NCI-H526 (cell line): Measurements from ENCODE around the gene LILRB5.
A peak's percentile ranks its signal among the peaks of the same experiment; 100 is the strongest.
"Not testable (repeated sequence)": the region's sequence is repeated elsewhere in the genome, so short reads cannot be mapped to it uniquely, and the experiment has no call there.

Experiments used
- DNase-seq, 2 experiments: peaks; one replicate each; lab custom pipeline; 2025; lab: John Stamatoyannopoulos, UW

LILRB5 gene

GRCh38 chr19:54242646-54243045 lies 14.4 kb downstream of the LILRB5 start, which contains the start of gene LILRA6:
Gene LILRA6 (minus strand): TSS chr19:54242790.
- not testable (repeated sequence) for DNase-seq

- DNase-seq: not testable (repeated sequence)
These were observed 14.8 kb downstream of the LILRB5 start for GRCh38 chr19:54242234-54242633.

GRCh38 chr19:54240372-54241336 lies 16.4 kb downstream of the LILRB5 start:
- not testable (repeated sequence) for DNase-seq

- DNase-seq: not testable (repeated sequence)
These were observed 17.3 kb downstream of the LILRB5 start for GRCh38 chr19:54239491-54240371.

GRCh38 chr19:54233941-54234340 lies 23.1 kb downstream of the LILRB5 start:
- no peak for DNase-seq

- peak; percentile 83 to 93 for DNase-seq
These were observed 25.8 kb downstream of the LILRB5 start for GRCh38 chr19:54231077-54231931.

- no peak for DNase-seq
These were observed 27.0 kb downstream of the LILRB5 start for GRCh38 chr19:54230031-54230430.

- DNase-seq: no peak
These were observed 27.9 kb downstream of the LILRB5 start for GRCh38 chr19:54229146-54229545.

GRCh38 chr19:54224619-54225018 lies 32.5 kb downstream of the LILRB5 start:
- DNase-seq: not testable (repeated sequence)

- DNase-seq: not testable (repeated sequence)
These were observed 33.2 kb downstream of the LILRB5 start for GRCh38 chr19:54223937-54224281.

GRCh38 chr19:54223277-54223936 lies 33.7 kb downstream of the LILRB5 start:
- DNase-seq: not testable (repeated sequence)

GRCh38 chr19:54222474-54223276 lies 34.4 kb downstream of the LILRB5 start, which contains the start of gene LILRB3:
Gene LILRB3 (minus strand): TSS chr19:54223007. CDS start chr19:54222976, 31 bp downstream.
- not testable (repeated sequence) for DNase-seq

GRCh38 chr19:54221947-54222346 lies 35.1 kb downstream of the LILRB5 start:
- not testable (repeated sequence) for DNase-seq

- DNase-seq: not testable (repeated sequence)
These were observed 37.4 kb downstream of the LILRB5 start for GRCh38 chr19:54219702-54220101.

GRCh38 chr19:54218960-54219661 lies 38.0 kb downstream of the LILRB5 start:
- DNase-seq: no peak

GRCh38 chr19:54218259-54218658 lies 38.8 kb downstream of the LILRB5 start:
- DNase-seq: no peak

GRCh38 chr19:54217517-54218247 lies 39.4 kb downstream of the LILRB5 start:
- not testable (repeated sequence) for DNase-seq

- DNase-seq: no peak
These were observed 40.2 kb downstream of the LILRB5 start for GRCh38 chr19:54216869-54217268.

GRCh38 chr19:54214734-54215133 lies 42.3 kb downstream of the LILRB5 start:
- DNase-seq: not testable (repeated sequence)
